ENCODE results near the gene C11orf21.

Gene C11orf21

DNA sequence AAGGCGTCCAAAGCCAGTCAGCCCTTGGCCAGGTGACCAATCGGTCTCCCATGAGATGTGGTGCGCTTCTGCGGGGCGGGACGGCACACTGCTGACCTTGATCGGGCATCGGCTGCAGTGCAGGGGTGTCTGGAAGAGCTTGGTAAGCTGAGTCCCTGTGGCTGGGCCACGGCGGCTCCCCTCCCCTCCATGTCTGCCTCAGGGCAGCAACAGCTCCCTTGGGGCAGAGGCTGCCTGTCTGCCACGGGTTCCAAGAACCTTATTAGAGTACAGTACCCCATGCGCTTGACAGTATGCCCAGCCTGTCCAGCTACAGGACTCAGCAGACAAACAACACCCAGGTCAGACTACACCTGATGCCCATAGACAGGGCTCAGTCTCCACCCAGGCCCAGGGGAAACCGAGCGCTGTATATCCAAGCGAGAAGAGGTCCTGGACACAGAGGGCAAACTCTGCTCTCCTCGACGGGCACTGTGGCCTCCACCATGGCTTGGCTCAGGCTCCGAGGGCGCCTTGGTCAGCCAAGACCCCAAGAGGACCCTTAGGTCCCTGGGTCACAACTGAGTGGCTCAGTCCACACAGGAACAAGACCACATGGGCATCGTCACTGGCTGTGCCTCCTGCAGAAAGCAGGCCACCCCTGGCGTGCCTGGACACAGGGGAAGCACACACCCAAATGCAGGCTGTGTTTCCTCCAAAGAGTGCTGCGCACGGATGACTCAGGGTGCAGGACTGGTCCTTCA lies 19.0 kb upstream of the C11orf21 start:
- no peak for DNase-seq

DNA sequence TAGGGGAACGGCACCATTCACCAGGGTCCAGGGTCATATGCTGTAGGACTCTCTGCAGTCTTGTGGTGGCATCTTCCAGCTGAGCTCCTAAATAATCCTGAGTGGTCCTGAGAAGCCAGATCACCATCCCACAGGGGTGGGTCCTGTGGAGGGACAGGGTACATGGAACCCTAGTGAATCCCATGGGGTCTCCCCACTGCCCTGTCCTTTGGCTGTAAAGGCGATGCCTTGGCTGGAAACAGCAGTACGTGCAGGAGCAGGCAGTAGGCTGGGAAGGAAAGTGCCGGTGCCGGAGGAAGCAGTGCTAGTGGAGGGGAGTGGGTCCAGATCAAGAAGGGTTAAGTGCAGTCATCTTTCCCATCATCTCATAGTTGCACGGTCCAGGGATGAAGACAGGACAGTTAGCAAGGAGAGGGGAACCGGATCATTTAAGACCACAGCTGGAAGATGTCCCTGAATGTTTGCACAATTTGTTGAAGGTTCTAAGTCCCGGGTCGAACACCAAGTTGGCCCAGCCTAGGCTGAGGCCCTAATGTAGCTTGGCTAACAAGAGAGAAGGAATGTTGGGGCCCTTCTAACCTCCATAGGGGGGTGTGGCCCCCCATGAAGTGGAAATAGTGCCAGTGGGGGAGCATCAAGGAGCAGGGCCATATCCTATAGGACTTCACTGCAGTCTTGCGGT lies 18.2 kb upstream of the C11orf21 start:
- DNase-seq: no peak

DNA sequence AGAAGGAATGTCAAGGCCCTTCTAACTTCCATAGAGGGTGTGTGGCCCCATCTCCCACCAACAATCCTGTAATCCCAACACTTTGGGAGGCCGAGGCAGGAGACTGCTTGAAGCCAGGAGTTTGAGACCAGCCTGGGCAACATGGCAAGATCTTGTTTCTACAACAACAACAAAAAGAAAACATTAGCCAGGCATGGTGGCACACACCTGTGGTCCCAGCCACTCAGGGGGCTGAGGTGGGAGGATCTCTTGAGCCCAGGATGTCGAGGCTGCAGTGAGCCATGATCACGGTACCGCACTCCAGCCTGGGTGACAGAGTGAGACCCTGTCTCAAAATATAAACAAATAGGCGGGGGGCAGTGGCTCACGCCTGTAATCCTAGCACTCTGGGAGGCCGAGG lies 17.0 kb upstream of the C11orf21 start:
- no peak for DNase-seq

DNA sequence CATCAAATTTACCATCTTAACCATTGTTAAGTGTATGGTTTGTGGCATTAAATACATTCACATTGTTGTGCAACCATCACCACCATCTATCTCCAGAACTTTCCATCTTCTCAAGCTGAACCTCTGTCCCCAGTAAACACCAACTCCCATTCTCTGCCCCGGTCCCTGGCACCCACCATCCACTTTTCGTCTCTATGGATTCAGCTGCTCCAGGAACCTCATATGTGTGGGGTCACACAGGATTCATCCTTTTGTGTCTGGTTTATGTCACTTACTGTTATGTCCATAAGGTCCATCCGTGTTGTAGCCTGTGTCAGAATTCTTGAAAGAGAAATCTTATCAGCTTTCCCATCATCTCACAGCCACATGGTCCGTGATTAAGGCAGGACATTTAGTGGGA lies 16.4 kb upstream of the C11orf21 start:
- DNase-seq: no peak

DNA sequence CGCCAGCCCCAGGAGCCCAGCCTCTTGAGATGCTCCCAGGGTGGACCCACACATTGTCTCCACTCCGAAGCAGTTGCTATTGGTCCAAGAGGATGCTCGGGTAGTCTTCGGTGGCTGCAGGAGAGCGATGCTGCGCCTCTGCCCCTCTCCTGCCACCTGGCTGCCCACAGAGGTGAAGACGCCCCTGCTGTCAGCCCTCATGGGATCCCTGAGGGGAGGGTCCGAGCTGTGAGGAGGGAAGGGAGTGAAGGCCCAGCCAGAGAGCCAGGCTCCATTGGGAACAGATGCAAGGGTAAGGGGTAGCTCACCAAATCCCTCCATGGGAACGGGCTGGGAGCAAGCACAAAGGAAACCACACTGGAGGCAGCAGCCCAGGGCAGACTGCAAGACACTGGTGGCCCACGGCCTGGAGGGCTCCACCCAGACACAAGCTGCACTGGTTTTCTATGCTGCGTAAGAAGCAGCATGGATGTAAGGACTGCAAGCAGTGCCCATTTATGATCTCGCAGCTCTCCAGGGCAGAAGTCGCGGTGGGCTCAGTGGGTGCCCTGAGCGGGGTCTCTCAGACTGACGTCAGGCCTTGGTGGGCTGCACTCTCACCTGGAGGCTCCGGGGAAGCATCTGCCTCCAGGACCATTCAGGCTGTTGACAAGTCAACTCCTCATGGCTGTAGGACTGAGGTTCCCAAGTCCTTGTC lies 15.8 kb upstream of the C11orf21 start:
- no peak for DNase-seq

DNA sequence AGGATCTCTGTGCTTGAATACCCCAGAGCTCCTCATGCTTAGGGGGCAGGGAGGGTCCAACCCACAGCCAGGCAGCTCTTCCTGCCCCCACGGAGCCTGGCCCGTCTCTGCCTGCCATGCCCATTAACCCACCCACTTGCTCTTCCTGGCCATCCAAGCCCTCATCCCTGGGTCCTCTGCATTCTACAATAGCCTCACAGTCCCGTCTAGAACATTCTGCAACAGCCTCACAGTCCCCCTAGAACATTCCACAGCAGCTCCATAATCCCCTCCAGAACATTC lies 15.2 kb upstream of the C11orf21 start:
- DNase-seq: no peak

DNA sequence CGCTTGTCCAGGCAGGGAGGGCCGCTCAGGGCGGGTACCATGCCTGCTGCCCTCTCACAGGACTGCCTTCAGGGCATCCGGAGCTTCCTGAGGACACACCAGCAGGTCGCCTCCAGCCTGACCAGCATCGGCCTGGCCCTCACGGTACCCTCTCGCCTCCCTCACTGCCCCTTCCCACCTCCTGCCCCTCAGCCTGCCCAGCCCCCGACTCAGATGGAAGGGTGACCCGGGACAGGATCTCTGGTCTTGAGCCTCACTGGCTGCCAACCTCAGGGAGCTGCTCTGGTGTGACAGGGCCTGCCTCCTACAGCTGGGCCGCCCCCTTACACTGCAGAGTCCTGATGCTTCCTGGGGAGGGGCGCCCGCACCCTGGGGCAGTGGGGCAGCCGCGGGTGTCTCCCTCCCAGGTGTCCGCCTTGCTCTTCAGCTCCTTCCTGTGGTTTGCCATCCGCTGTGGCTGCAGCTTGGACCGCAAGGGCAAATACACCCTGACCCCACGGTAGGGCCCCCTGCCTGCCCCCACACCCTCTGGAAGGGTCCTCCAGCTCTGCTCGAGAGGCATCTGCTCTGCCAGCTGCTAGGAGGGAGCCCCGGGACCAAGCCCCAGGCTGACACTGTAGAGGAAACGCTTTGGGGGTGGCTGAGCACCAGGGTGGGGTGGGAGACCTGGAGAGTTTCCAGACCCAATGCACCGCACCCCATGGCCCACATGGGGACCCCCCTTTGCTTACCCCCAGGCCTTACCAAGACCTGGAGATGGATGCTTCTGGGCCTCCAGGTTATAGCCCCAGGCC lies 14.6 kb upstream of the C11orf21 start:
- DNase-seq: no peak

DNA sequence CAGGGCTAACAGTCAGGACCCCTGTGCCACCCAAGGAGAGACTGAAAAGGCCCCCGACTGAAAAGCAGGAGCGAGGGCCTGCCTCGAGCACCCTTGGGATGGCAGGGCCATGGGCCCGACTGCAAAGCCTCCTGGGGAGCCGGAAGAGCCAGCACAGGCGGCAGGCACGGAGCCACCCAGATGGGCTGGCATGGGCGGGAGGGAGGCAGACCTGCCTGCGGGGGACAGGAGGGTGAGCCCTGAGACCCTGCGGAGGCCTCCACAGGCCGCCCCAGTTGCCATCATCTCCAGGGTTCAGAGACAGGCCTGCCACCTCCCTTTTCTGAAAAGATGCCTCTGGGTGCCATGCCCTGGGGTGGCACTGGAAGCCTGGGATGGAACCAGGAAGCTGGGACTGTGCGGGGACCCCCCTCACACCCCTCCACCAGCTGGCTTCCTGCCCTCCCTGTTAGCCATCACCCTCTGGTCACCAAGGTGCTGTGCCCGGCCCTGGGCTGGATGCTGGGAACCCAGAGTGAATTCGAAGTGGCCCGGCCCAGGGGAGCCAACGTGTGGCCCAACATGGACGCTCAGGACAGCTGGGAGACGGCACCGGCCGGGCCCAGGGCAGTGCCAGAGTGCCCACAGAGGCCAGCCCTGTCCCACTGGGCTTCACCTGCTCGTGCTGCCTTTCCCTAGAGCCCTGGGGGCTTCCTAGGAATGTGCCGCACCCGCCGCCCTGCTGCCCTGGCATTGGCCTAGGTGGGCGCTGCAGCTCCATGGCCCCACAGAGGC lies 13.9 kb upstream of the C11orf21 start:
- DNase-seq: no peak

DNA sequence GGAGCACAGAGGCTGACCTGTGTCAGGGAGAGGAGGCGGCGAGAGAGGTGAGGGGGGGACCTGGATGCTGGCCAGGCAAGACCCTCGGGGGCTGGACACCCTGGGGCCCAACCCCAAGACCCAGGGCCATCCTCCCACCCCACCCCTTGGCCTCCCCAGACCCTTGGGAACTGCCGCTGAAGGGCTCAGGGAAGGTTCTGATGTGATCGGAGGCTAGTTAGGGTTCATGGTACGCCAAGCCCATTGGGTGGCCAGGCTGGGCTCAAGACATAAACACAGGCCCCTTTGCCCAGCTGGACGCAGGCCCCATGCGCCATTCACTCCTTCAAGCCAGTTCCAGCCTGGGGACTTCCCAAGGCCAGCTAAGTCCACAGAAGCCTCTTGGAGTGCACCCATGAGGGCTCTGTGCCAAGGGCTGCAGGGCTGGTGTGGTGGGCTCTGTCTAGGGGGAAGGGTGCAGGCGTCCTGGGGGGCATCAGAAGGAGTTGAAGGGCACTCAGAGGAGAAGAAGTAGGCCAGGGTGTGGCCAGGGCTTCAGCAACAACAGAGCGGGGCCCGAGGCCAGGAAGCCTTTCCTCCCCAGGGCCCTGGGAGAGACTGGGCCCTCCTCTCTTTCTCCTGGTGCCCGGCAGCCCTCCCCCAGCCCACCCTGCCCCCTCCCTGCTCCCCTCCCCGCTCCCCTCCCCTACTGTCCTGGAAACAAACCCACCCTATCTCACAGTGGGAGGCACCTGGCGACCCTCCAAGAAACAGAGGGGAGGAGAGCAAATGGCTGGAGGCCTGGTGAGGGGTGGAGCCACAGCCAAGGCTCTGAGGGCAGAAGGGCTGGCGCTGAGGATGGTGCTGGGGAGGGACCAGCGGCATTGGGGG lies 13.0 kb upstream of the C11orf21 start:
- DNase-seq: peak; percentile 72

DNA sequence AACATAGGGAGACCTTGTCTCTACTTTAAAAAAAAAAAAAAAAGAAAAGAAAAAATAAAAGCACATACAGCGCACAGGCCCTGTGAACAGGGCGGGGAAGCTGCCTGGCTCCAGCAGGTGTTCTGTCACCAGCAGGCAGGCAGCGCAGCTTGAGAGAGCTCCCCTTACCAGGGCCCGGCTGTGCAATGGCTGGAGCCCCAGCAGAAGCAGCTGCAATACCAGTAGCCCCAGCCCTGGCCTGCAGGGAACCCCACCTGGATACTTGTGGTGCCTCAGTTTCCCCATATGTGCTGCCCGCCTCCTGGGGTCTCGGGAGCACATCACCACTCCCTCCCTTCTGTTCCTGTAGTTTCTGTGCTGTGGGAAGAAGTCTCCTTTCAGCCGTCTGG lies 12.4 kb upstream of the C11orf21 start:
- no peak for DNase-seq

DNA sequence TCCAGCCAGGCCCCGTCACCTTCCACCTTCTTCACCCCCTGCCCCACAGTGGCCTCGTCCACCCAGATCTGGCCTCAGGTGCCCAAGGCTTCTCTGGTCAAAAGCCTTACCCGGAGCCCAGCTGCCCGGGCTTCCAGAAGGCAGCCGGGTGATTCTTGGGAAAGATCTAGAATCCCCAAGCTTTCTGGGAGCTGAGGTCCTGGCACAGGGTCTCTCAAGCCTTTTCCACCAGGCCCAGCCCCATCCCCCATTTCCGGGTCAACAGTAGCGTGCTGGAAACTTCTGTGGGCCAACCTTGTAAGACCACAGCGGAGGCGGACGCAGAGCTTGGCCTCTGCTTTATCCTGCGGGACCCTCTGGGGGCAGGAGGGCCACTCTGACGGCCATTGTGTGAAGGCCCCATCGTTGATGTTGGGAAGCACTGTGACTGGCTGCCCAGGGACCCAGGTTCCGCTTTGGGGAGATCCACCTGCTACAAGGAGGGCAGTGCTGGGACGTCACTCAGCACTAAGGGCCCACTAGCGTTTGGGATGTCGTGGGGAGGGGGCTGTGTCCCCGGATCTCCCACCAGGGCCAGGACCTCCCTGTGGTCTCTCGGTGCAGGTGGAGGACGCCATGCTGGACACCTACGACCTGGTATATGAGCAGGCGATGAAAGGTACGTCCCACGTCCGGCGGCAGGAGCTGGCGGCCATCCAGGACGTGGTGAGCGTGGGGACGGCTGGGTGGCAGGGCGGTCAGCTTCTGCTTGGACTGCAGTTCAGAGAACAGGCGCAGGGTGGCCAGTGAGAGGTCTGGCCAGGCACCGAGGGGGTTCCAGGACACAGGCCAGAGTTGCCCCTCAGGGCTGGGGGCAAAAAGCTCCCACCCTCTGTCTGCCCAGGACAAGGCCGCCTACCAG lies 11.6 kb upstream of the C11orf21 start:
- no peak for DNase-seq

DNA sequence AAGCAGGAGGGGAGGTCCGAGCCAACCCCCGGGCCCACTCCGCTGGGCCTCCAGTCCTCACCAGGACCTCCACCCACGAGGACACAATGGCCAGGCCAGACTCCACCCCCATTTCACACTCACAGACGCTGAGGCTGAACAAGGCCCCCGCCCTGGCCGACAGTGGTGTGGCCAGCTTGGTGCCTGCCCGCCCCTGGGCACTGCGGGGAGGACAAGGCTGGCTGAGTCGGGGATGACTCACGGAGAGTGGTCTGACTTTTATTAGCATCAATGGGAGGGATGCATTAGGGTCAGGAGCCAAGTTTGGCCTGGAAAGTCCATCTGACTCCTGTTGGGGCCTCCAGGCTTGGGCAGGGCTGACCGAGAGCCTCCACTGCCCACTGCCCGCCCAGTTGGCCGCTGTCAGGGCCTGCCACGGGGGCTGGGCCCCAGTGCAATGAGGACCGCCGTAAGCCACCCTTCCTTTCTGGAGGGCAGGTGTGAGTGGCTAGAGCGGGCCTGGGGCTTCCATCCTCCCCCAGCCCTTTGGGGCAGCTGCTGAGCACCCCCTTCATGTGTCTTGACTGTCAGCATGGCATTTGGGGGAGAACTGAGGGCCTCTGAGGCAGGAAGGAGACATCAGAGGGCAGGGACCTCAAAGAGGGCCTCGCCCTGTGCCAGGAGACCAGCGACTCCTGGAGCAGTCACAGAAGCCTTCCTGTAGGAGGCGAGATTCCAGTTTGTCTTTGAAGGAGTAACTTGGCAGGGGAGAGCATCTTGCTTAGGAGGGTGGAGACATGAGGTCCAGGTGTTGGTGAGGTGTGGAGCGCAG lies 10.7 kb upstream of the C11orf21 start:
- DNase-seq: peak; percentile 71

DNA sequence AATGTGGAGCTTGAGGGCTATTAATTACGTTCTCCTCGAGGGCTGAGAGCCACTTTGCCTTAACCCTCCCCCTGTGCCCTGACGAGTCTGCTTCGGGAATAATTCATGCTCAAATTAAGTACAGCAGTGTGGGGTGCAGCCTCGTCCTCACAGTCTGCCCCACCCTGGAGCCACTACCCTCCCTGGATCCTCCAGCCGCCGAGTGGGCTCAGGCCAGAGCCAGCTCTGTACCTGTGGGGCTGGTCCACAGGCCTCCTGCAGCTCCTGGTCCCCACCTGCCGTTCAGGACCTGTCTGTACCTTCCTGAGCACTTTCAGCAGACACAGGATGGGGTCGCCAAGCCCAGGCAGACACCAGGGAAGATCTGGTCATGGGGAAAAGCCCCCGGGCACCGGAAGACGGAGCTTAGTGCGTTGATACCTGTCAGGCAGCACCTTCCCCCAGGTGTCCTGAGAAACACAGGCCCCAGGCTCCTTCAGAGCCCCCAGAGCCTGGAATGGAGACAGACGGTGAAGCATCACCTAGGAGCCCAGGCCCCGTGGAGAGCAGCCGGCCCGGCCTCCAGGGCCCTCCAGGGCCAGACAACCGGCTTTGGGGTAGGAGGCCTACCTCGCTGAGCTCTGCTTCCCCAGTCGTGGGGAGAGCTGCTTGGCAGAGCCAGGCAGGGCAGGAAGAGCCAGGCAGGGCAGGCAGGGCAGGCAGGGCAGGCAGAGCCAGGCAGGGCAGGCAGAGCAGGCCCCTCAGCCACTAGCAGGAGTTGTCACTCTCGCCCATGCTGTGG lies 9.8 kb upstream of the C11orf21 start:
- no peak for DNase-seq

DNA sequence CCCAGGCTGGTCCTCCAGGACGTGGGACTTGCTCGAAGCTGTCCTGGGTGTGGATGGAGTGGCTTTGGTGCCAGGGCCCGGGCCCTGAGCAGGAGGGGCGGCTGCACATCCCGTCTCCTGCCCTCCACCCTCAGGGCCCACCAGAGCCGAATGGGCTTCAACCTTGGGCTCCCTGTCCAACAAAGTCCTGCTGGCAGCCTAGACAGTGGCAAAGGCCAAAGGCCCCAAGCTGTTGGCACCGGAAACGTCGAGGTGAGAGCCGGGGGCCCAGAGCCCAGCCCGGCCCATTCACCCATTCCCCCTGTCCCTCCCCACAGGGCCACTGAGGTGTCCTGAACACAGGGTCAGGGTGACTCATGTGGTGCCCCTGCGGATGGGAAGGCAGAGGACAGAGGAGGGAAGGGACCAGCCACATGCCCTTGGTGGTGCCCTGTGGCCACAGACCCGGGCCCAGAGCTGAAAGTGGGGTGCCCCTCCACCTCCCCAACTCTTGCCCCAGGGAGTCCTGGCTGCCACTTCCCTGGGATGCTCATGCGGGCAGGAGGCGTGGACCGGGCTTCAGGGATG lies 9.2 kb upstream of the C11orf21 start:
- no peak for DNase-seq

DNA sequence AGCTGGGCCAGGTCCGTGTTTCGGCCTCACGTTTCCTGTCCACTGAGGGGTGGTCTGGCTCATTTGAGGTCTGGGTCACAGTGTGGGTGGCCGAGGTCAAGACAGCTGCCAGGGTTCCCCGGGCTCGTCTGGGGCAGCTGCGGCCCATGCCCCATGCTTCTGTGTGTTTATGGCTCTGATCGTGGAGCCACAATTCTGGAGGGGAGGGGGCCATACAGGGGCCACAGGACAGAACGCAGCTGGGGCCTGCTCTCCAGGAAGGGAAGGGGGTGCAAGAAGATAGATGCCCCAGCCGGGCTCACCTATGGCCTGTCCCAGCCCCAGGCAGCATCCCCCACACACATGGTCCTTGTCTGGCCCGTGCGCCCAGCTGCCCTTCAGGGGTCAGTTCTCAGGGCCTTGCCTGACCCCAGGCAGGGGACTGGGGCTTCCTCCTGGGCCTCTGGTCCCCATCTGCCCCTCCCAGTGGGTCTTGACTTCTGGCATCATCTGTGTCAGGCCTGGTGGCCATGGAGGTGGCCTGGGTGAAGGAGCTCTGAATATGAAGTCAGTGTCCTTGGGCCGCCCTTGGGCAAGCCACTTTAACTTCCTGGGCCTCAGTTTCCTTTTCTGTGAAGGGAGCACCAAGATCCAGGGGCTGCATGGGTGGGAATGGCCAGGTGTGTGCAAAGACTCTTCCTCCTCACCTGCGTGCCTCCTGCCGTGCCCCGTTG lies 8.5 kb upstream of the C11orf21 start:
- no peak for DNase-seq

DNA sequence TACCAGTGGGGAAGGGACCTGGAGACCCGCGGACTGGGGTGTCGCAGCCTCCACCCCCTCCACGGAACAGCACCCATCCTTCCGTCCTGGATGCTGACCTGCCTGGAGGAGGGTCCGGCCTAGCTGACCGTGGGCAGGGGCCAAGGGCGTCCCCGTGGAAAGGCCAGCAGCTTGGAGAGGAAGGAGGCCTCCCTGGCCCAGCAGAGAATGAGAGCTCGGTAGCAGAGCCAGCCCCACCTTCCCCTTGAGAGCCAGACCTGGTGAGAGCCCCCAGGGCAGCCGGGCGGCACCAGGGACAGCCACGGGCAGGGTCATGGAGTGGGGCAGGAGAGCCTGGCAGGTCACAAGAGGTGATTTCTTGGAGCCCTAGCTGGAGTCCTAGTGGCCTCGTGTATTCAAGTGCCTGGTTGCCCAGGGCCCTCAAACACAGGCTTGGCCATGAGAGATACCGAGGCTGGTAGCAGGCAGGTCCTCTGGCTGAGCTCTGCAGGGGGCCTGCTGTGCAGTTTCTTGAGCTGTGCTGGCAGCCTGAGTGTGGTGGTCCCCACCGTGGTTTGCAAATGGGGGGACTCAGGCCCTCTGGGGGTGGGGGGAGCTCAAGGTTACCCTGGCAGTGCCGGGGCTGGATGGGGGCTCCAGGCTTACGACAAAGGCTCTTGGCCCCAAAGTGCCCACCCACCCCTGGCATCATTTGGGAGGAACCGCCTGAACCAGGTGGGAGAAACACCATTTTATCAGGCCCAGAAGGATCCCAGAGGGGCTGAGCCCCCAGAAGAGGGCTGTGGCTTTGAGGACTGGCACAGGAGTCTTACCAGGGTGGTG lies 7.7 kb upstream of the C11orf21 start:
- DNase-seq: no peak

DNA sequence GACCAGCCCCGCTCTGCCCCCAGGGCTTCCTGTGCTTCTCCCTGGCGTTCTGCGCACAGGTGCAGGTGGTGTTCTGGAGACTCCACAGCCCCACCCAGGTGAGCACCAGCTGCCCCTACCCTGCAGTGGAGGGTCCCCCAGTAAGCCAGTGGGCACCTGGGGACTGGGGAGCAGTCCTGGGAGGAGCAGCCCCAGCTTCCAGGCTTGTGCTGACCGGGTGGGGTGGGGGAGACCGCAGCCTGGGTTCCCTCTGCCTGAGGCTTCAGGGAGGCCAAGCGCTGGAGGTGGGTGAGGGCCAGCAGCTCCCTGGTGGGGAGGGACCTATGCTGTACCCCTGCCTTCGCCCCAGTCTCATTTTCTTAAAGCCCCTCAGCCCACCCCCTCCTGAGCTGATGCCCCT lies 7.0 kb upstream of the C11orf21 start:
- no peak for DNase-seq
